Lower leg skin (tissue), 4 donors: ENCODE data around the gene CLN6. TPM values are rescaled to one million over a fixed set of nuclear protein-coding genes. Genes with fewer than 3 reads are reported as not detected.

Experiments used
- DNase-seq, 2 donors: peaks; one replicate each; pipeline ENCODE4 v3.0.0-alpha.2; 2019; ENCODE audit warnings: low spot score in 2 of 2
- H3K4me3 ChIP-seq: fragments of 200-600 bp; sonication (generic); 2 replicates; pipeline ENCODE4 v1.5.1; 2017; ENCODE audit warnings: mild to moderate bottlenecking, low read depth; ENCODE audit not compliant: poor library complexity, severe bottlenecking
- CTCF ChIP-seq, 3 donors: fragments of 450-650 bp; IDR thresholded peaks; one replicate each; pipeline ENCODE4 v1.5.1; 2016; ENCODE audit warnings: antibody characterized with exemption in 3 of 3, mild to moderate bottlenecking in 3 of 3, moderate library complexity in 2 of 3
- POLR2A ChIP-seq, 2 donors: fragments of 450-650 bp; IDR thresholded peaks; one replicate each; pipeline ENCODE4 v1.6.1; 2016 to 2017; ENCODE audit warnings: antibody characterized with exemption in 2 of 2, mild to moderate bottlenecking in 1 of 2, moderate library complexity in 1 of 2
- WGBS, 2 donors: methylation state at CpG; one replicate each; pipeline ENCODE4 v1.1.5; 2018; 5-methylcytosine and 5-hydroxymethylcytosine counted together
- intact Hi-C: fragments of 100-400 bp; cut with DNase I; formaldehyde crosslinking; loops from one replicate; pipeline ENCODE4 v1.15.0; 2023; ENCODE audit warnings: low total_unique reads
- total RNA-seq, 4 donors: library from RNA; depleted of rRNA; stranded (reverse); fragments of >200 nt; gene quantifications; one replicate each; pipeline ENCODE4 v1.1.0, GENCODE V29; 2016

Gene CLN6
- total RNA-seq, 4 donors from 2014 or later = 9.9 to 22.5 (median 15.1) TPM

GRCh38 chr15:68163191-68163590 lies 66.3 kb downstream of the CLN6 start:
- intact Hi-C loops = loop anchor here (5.0 kb wide), 1 partner anchor 939 kb away; no protein-coding TSS in a partner anchor
- H3K4me3 ChIP-seq = no peak overlapping the region
- TF ChIP-seq CTCF (IDR thresholded peaks at IDR 0.05) = no peak
- no peak for TF ChIP-seq POLR2A (IDR thresholded peaks at IDR 0.05)

DNA sequence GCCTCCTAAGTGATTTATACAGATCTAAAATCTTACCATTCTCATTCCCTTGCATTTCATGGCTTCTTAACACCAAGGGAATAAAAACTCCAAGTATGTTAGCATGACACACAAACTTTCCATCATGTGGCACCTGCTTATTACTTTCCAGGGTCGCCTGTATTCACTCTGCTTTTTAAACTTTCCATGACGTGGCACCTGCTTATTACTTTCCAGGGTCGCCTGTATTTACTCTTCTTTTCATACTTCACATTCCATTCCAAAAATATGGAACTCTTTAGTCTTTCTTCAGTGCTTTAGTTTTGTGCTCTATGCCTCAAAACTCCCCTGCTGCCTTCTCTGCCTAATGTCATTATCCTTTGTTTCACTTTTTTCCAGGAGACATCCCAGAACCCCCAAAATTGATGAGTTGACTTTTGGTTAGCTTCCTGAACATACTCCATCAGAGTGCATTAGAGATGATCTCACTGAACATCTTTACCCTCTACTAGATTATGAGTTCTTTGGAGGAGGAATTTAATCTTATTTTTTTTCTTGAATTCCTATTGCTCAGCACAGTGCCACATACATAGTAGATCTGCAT lies 71.4 kb downstream of the CLN6 start:
- TF ChIP-seq CTCF (IDR thresholded peaks at IDR 0.05) (no peak), POLR2A (IDR thresholded peaks at IDR 0.05) (no peak)

More at GRCh38 chr15:68163191-68163590, 66.3 kb downstream of the CLN6 start:
- no peak for DNase-seq

GRCh38 chr15:68157074-68157473 lies 72.5 kb downstream of the CLN6 start:
- intact Hi-C loops = loop anchor here (5.0 kb wide), 1 partner anchor 295 kb away; no protein-coding TSS in a partner anchor
- 0 to 72% methylated on average over 1 of the region's 1 CpG for WGBS, 2 donors
- no peak for DNase-seq
- TF ChIP-seq POLR2A (IDR thresholded peaks at IDR 0.05) = no peak
- TF ChIP-seq CTCF (IDR thresholded peaks at IDR 0.05) = no peak
- no peak overlapping the region for H3K4me3 ChIP-seq

More for the DNA sequence above, 71.4 kb downstream of the CLN6 start:
- DNase-seq = no peak
- 59 to 75% methylated on average over 3 of the region's 3 CpGs for WGBS, 2 donors
- H3K4me3 ChIP-seq = no peak overlapping the region
- intact Hi-C loops = loop anchor here (5.0 kb wide), 1 partner anchor 296 kb away; no protein-coding TSS in a partner anchor

Other genes with a start within 250 kb of the CLN6 start
- gene PIAS1, start 175.4 kb downstream of the CLN6 start, total RNA-seq = 10 to 100 TPM; 32.6 to 59.5 (median 55.9) TPM
- gene CALML4, start 24.4 kb downstream of the CLN6 start, total RNA-seq = 1 to 10 TPM; 2.6 to 9.3 (median 4.6) TPM
- gene FEM1B, start 48.0 kb upstream of the CLN6 start, total RNA-seq = 10 to 100 TPM; 70.6 to 90.9 (median 82.4) TPM
- 1 to 10 TPM in 2 of 4 donors, under 1 TPM in 2; 0.51 to 3.5 (median 2.0) TPM for gene ITGA11, start 202.4 kb upstream of the CLN6 start, total RNA-seq